GM18507 (cell line): ENCODE results near the gene PACRG.
"Not testable (repeated sequence)": the region's sequence is repeated elsewhere in the genome, so short reads cannot be mapped to it uniquely, and the experiment has no call there.

Experiments
- DNase-seq: peaks from one replicate; pipeline ENCODE4 v3.0.0; 2011; ENCODE audit warnings: low read depth; ENCODE audit not compliant: insufficient read length; ENCODE audit errors: extremely low spot score
- FAIRE-seq: peaks from 2 replicates; lab custom pipeline; 2011; peaks lifted over from hg19 to GRCh38; lab: Jason Lieb, UNC

Gene PACRG

DNA sequence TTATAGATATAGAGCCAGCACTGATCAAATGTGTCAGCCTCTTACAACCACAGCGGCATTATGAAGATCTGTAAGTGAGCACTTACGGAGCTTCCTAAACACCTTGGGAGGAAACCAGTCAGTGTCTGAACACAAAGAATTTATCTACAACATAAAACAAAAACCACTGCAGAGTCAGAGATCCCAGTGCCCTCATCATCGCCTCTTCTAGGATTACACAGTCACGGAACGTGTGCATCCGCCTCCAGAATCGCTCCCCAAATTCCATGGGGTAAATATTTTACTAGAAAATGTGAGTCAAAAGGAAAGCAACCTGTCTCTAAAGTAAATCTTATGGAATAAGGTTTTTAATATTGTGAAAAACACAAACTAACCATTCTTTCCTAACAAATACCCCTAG, 243.6 kb downstream of the PACRG start:
- DNase-seq = no peak

DNA sequence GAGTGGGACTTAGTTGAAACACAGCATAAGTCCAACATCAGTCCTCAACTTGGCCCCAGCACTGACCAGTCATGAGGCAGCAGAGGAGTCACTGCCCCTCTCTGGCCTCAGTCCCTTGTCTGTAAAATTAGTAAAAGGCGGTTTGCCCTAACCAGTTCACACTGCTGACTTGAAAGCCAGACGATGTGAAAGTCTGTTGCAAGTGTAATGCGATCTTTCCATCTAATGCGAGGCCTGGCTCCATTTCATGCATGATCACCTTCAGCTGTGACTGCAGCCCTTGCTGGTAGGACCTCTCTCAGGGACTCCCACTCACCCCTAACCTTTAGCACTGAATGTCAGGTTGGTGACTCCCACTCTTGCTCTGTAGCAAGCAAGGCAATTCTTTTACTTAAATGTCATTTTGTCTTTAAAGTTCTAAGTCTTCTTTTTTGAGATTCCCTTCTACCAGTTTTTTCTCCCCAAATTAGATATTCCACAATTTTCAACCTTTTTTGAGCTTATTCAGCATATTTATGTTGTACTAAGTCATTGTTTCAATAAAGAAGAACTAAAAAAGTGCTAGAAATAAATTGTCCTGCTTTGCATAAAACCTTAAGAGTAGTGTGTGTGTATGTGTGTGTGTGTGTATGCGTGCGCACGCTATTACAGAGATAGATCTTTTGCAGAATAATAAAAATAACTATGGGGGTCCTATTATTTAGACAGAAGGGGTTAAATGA, 245.5 kb downstream of the PACRG start:
- DNase-seq (no peak), FAIRE-seq (no peak)

More for the DNA sequence above, 243.6 kb downstream of the PACRG start:
- no peak for FAIRE-seq

DNA sequence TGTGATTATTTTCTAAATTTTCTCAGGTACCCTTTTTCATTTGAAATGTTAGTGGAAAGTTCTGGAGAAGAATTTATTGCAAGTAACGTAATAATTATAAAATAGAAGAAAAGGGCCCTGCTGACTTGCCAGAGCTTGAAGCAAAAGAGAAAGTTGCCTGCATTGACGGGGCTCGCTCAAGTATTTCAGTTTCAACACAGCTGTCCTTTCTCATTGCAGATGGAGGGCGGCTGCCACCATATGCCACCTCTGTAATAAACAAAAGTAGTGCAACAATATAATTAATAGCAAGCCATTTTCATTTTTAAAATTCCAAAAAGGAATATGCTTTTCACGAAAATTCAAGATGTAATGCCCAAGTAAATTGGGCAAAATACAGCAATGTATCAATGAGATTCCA, 246.2 kb downstream of the PACRG start:
- DNase-seq (no peak), FAIRE-seq (no peak)

DNA sequence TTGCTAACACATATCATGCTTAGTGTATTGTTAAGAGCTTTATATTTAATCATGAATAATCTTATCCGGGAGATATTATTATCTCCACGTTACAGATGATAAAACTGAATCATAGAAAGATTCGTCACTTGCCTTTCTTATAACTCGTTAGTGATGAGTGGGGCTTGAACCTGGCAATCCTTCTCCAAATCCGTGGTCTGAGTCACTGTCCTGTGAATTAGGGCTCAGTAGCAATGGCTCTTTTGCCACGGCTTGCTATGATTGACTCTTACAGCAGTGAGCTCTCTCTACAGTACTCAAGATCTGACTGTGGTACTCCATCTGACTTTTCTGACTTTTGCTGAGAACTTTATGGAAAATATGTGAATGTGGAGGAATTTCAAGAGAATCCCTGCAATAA, 246.9 kb downstream of the PACRG start:
- DNase-seq = no peak
- FAIRE-seq = no peak

DNA sequence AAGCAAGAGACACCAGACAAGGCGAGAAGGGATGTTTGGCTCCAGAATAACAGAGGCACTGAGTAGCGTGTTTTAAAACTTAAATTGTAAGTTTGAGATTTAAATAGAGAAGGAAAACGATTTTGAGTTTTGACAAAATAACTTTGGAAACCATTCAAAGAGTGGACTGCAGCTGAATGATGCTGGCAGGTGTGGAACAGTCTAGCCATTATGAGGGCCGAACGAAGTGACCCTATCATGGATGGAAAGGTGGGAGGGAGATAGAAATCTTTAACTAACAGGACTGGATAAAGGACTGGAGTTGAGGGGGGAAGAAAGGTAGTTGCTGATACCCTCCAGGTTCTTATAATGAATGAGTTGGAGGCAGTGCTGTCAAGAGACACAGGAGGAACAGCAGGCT, 248.4 kb downstream of the PACRG start:
- no peak for FAIRE-seq
- no peak for DNase-seq

DNA sequence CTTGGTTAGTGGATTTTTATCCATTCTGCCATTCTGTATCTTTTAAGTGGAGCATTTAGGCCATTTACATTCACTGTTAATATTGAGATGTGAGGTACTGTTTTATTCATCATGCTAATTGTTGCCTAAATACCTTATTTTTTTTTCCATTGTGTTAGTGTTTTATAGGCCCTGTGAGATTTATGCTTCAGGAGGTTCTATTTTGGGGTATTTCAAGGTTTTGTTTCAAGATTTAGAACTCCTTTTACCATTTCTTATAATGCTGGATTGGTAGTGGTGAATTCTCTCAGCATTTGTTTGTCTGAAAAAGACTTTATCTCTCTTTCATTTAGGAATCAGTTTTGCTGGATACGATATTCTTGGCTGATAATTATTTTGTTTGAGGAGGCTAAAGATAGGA, 255.5 kb downstream of the PACRG start:
- DNase-seq, FAIRE-seq: not testable (repeated sequence)

DNA sequence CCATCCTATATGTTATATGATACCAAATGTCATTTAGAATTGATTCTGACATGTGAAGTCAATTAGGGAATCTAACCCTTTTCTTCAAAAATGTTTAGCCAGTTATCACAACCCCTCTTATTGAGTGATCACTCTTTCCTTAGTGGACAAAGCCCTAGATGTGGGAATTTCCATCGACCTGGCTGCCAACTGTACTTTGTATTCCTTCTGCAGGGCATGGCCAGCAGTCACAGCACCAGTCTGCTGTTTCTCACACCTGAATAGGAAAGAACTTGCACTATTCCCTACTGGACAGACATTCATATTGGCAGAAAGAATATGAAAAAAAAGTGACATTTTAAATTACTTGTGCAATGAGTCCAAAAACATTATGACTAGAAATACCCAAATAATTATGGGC, 271.0 kb downstream of the PACRG start:
- FAIRE-seq (no peak), DNase-seq (no peak)

DNA sequence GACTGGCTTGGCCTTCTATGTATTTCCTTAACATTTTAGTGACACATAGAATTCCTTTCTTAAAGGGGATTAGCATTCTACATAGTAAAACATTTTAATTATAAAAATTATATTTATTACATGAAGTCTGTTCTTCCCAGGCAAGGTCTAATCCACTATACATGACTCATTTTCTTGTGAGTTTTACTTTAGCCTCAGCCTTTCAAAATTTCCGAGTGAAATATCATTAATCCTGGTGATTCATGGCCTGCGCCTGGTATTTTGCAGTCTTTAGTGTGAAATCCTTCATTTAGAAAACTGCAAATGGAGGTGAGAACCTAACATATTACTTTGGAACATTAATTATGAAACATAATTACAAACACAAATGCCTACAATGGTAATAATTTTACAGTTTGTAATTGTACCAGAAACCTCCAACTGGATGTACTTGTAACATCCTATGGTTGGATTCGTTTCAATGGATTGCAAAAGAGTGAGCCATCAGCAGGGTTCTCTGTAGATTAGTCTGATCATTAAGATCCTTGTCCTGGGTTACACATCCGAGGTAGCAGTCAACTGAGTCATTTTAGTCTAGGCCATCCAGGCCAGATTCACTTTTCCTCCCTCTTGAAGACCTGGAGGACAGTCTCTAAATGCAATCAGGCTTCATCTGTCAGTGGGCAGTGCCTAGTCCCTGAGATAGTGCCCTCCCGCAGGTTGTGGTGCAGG, 272.0 kb downstream of the PACRG start:
- DNase-seq (no peak), FAIRE-seq (no peak)

DNA sequence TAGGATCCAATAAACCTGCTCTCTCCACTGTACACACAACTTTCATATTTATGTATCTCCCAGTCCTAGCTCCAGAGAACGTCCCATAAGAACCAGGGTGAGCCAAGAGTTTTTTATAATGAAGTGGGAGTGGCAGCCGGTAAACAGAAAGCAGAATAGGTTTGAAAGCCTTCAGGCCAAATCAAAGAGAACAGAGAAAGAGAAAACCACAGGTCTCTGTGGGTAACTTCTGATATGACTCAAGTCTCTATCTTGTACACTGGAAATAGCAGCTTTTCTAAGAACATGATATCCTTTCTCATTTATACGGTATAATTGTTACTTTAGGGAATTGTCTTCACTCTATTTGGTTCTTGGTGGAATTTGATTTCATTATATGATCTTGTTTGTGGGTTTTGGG, 273.6 kb downstream of the PACRG start:
- peak; percentile 8 for DNase-seq
- FAIRE-seq = peak; percentile 57

DNA sequence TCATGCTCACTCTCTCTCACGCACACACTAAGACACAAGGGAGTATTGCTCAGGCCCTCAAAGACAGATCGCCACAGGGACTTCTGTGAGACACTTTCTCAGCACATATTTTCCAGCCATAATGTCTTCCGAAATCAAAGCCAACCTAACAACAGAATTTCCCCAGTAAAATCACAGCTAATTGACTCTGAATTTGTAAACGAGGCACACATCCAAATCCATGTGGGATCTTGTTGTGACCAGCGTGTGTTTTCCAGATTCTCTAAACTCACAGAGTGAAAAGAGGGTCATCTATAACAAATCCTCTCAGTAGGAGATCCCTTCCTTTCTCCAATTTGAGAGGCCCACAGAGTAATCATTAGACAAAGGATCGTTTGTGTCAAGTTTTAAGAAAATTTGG, 280.4 kb downstream of the PACRG start:
- FAIRE-seq (no peak), DNase-seq (no peak)

DNA sequence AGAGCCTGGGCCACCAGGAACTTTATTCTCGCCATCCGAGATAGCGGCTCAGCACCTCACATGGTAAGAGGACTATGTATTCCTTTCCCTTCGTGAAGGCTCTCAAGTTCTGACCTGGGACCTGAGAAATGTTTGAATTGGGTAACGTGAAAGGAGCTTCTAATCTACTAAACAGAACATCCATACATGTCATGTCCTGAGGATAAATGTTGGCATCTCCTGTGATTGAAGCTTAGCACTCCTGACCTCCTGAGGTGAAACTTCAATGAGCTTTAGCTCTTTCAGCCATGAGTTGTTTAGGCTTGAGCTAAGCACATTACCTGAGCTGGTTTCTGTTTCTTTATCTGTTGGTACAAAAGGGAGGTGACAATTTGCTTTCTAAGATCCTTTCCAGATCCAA, 280.9 kb downstream of the PACRG start:
- FAIRE-seq (no peak), DNase-seq (no peak)

DNA sequence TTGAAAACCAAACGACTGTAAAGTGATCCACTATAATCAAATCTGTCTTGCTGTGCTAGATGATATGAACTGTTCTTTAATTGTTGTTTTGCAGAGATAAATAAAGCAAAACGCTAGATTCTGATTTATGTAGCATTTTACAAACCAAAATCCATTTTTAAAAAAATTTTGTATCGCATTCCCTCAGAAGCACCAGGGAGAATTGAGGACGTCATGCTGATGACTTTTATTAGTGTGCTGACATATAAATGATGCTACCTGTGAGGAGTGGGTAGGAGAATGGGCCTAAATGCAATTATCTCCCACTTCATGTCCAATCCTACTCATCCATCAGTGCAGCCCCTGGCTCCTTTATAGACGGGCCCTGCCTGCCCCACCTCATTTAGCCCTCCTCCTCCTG, 282.4 kb downstream of the PACRG start:
- DNase-seq = no peak
- no peak for FAIRE-seq

DNA sequence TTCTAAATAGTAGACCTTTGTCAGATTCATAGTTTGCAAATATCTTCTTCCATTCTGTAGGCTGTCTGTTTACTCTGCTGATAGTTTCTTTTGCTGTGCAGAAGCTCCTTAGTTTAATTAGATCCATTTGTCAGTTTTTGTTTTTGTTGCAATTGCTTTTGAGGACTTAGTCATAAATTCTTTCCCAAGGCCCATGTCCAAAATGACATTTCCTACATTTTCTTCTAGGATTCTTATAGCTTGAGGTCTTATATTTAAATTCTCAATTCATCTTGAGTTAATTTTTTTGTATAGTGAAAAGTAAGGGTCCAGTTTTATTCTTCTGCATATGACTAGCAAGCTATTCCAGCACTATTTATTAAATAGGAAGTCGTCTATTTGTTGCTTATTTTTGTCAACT, 287.0 kb downstream of the PACRG start:
- DNase-seq (no peak), FAIRE-seq (no peak)

DNA sequence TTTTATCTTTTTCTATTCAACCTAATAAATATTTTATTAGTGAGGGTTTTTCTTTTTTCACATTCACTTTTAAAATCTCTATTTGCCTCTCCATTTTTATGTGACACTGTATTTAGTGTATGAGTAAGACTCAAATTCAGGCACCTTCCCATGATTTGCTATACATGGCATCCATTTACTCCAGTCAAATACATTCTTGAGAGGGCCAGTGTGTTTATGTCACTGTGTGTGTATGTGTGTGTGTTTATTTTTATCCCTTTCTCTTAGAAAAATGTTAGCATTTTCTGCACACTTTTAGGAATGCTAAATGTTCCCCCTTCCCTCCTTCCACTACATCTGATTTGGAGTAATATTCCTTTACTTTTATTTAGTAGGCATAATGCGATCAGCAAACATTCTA, 290.0 kb downstream of the PACRG start:
- FAIRE-seq (no peak), DNase-seq (no peak)

DNA sequence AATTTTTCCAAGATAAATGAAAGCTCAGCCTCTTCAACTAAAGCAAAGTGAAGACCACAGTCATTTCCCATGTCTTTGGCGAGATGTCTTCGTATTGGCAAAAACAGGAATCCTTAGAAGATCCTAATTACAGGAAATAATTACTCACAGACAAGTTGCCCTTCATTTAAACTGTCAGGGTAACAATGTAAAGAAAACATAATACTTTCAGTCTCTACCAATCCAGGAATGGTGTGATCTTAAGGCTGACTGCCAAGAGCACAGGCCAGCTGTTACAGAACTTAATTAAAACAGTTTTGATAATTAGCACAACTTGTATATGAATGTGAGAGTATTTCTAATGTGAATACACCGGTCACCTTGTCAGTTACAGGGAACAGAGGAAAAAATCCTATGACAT, 292.2 kb downstream of the PACRG start:
- FAIRE-seq = no peak

DNA sequence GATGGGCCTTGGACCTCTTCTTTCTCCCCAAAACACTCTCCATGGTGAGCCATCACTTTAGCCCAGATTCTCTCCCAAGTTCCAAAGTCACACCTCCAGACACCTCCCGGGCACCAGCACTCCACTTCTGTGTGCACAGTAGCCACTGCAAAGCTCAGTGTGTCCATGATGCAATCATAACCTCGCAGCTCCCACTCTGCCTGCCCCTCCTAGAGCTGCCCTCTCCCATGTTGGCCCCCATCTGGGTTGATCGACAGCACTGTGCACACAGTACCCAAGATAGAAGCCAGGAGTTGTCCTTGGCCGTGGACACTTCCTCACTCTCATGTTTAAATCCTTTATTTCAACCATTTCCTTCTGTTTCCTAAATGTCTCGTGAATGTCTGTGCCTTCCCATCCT, 293.3 kb downstream of the PACRG start:
- FAIRE-seq = no peak
- no peak for DNase-seq

More for the DNA sequence above, 292.2 kb downstream of the PACRG start:
- DNase-seq = no peak

DNA sequence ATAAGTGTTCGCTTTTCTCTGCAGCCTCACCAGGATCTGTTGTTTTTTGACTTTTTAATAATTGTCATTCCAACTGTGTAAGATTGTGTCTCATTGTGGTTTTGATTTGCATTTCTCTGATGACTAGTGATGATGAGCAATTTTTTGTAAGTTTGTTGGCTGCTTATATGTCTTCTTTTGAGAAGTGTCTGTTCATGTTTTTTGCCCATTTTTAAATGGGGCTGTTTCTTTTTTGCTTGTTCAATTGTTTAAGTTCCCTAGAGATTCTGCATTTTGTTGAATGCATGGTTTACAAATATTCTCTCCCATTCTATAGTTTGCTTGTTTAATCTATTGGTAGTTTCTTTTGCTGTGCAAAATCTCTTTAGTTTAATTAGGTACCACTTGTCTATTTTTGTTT, 295.9 kb downstream of the PACRG start:
- DNase-seq (no peak), FAIRE-seq (no peak)

DNA sequence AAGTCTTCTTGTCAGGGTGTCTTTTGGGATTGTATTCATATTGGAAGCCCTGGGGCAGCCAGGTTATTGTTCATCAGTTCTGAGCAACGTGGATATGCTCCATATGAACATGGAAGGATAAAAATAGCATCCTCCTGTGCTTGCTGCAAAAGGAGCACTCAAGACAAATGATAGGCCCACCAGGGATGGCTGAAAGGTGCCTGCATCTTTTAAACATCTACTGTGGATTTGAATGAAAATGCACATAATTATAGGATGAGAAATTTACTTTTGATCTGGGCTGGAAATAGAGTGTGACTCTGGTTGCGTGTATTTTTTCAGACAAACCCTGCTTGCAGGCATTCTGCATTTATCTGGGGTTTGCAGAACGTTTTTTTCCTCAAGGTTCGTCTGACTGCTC, 299.1 kb downstream of the PACRG start:
- FAIRE-seq (no peak), DNase-seq (no peak)

DNA sequence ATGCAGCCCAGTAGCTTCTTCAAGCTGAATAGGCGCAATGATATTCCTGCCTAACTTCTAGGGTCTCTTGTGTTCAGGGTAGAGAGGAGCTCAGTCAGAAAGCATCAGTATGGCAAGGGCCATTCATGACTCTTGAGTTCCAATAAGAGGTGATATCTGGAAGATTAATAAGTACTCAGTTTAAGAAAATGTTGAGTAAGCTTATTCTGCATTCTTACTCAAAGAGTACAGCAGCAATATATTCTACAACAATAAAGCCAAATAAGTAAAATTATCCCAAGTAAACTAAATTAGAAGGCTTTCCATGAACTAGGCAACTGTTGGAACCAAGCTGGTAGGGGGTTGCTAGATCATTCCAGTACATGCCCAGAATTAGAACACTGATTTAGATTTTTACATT, 303.2 kb downstream of the PACRG start:
- DNase-seq = no peak
- no peak for FAIRE-seq

DNA sequence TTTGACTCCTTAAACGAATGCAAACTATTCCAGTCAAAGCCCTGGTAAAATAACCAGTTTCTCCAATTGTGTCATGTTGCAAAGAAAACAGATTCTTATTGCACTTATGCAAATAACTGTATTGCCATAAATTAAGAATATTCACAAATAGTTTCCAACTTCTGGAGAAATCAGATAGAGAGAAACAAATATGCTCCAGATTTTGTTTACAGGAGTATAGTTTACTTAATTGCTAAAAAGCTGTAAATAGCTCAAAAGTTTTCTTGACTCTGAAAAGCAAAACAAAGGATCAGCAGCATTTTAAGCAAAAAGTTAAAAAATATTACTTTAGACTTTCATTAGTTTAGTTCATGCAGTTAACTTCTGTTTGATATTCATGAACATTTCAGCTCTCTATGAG, 304.2 kb downstream of the PACRG start:
- FAIRE-seq = no peak
- DNase-seq = no peak

DNA sequence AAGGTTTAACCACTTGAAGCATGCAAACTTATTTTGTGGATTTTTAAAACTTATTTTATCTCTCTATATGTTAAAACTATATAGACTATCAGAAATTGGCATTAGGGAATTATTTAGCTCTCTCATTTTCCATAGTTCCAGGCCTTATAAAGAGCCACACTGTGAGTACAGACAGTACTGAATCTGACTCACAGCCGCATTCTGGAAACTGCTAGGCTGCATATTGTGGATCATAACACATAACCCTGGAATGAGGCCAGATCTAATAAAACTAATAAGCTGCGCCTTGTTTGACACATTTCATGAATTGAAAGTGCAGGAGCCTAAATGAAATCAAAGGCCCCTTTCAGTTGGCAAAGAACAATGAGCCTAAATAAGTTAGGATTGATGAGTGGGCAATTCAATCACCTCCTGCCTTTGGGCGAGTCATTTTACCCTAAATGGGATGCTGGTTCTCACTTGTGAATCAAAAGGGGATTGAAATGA, 308.4 kb downstream of the PACRG start:
- FAIRE-seq (no peak), DNase-seq (no peak)
